Non-pigmented ciliary epithelial cell (primary cell): ENCODE results near the gene CDK2AP2.

Source experiments
- DNase-seq: peaks from one replicate; pipeline ENCODE4 v3.0.0-alpha.2; 2010; ENCODE audit warnings: low read depth

Gene CDK2AP2

DNA sequence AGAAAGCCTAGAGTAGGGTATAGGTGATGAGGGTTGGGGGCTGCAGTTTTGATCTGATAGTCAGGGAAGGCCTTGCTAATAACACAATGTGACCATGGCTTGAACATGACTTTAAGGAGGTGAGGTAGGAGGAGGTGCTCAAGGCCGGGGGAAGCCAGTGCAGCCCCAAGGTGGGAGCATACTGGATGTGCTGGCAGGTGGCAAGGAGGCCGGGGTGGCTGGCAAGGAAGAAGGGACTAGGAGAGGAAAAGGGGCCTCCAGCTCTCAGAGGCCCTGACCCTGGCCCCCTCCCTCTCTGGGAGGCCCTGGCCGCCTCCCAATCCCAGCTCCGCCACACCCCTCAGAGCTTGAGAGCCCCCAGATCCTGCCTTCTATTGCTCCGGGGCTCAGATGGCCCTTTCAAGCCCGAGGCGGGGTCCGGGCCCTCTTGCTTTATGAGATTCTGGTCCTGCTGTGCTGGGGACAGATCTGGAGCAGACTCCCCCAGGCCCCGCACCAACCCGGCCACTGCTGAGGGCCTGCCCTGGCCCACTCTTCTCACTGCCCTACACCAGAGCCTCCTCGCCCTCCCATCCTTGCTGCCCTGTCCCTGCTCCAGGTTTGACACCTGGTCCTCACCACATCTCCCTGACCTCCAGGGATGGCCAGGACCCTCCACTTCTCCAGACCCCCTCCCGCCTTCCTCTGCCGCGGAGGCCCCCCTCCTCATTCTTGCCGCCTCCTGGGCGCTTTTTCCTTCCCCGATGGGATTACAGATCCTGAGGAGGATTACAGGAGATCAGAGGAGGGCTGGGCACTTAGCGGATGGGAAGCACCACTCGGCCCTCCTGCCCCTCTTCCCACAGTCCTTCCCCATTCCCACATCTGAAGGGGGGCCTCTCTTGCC lies 4.6 kb downstream of the CDK2AP2 start:
- no peak for DNase-seq

DNA sequence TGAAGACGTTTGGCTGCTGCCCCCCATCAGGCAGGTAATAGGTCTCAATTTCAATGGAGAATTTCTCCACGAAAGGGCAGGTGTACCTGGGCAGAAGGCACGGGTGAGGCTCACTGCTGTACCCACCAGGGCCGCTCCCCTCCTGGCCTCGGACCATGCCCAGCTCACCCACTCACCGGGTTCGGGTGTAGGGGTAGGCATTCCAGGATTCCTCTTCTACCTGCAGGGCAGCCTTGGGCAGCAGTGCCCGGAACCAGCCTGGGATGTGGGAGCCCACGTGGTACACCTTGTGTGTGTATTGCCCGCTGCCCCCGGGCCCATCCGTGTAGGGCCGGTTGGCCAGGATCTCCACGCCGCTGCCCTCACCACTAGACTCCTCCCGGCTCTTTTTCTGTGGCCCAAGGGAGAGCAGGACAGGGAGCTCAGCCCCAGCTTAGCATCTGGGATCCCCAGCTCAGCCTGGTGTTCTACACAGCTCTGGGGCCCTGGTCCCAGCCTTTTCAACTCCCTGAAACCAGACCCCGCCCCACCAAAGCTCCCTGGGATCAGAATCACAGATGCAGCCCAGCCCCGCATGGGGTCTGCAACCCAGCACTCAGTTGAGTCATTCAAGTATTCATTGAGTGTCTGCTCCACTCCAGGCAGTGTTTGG lies 5.5 kb downstream of the CDK2AP2 start:
- no peak for DNase-seq

DNA sequence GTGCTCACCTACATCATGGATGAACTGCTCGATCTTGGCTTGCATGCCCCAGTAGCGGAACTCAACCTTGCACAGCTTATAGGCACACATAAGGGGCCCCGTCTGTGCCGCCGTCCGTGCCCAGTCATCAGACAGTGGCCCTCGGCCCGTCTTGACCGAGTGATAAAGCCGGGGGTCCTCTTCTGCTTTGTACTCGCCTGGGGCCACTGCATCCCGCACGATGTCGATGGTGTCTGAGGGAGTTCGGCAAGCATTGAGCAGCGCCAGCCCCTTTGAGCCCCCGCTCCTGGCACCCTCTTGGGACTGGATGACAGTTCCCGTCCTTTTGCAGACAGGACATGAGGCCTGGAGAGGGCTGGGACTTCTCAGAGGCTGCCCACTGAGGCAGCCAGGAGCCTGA lies 6.1 kb downstream of the CDK2AP2 start:
- no peak for DNase-seq

DNA sequence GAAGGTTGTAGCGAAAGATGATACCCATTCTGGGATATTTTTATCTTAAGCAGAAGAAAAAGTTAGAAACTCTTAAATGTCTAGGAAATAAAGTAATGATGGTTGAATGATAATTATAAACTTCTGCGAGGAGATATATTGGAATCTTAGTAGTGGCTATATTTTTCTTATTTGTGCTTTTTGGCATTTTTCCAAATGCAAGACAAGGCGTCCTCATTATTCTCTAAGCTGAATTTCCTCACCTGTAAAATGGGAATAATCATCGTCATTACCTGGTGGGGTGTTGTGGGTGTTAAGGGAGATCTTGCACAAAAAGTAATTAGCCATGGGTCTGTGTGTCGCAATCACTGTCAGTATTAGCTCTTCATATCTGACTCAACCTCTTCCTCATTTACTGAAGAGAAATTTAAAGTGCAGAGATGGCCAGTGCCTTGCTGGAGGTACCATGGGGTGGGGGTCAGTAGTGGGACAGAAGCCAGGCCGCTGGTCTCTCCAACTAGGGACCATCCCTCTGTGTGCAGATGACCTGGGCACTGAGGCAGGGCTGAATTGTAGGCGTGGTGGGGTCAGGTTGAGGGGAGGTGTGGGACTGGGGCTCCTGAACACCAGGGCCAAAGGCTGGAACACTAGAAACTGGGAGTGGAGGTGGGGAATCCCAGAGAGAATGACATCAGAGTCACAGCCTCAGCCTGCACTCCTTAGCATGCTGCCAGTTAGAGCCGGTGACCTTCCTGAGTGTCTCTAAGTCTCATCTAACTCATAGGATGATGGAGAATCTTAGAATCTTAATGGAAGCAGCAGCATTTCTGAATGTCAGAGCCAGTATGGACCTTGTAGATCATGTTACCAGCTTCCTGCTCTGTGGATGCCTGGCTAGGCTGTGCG lies 6.9 kb downstream of the CDK2AP2 start:
- DNase-seq: no peak

DNA sequence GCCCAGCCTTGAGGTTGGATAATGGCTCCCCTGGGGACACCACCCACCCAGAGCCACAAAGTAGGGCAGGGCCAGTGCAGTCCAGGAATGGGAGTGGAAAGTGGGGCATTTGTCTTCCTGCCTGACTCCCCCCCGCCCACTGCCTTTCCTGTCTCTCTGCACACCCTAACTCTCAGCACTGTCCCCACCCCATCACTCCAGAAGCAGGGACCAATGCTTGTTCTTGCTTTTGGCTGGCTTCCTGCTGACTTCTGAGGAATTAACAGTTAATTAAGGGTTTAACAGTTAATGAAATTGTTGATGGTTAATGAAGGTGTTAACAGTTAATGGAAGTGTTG lies 7.5 kb downstream of the CDK2AP2 start:
- no peak for DNase-seq

DNA sequence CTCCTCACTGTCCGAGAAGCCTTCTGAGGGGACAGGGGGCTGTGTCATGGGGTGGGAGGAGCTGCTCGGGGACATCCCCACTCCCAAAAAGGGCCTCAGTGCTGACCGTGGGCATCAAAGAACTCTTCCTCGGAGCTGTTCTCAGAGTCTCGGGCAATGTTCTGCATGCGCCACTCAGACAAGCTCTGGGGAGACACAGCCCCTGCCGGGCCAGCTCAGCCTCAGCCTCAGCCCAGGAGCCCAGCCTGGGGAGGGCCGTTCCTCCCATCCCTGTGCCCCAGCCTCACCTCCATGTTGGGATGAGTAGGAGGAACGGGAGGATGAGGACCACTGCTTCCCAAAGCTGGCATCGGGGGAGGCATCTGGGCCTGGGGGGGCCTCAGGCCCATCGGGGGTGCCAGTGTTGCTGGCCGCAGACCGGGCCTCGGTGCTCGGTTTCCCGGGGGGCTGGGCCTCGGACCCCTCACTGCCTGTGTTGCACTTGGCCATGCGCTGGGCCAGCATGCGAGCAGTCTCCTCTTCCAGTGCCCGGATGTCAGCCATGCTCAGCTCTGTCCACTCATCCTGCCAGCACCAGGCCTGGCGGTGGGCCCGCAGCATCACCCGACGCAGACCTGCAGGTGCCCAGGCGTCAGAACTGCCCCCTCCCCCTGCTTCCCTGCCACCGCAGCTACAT lies 8.0 kb downstream of the CDK2AP2 start:
- no peak for DNase-seq

DNA sequence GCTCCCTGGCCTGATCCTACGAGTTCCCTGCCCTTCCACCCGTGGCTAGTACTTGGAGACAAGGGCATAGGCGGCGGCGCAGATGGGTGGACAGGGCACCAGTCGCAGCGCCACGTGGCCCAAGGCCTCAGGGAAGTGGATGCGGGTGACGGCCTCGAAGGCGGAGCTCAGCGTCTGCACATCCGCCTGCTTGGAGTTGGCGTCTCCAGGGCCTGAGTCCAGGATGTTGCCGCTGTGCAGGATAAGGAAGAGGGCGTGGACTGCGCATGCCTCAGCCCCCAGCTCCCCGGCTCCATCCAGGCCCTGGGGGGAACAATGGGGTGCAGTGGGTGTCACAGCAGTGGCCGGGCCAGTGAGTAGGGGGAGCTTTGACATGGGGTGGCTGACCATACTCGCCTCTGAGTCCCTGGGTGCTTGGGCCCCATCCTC lies 9.4 kb downstream of the CDK2AP2 start:
- DNase-seq: no peak

DNA sequence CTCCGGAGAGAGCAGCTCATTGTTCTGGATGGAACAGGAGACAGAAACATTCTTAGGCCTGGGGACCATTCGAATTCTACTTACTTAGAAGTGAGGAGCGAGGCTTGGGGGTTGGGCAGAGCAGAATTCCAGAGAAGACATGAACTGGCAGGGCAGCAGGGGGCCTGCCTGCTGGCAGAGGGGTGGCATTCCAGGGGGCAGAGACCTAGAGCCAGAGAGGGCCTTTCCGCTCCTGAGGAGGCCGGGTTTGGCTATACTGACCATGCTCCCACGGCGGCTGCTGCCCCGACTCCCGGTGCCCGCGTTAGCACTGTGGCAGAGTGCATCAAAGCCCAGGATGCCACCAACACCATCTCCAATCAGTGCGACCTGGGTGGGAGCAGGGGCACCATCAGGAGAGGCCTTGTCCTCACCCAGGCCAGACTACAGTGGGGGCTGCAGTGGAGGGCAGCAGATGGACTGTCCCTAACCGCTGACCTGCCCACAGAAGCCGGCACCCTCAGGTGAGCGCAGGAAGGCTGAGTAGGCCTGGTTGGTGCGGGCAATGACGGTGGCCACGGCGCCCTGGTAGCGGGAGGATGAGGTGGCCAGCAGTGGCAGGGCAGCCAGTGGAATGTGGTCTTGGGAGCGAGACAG lies 10.2 kb downstream of the CDK2AP2 start:
- DNase-seq: no peak

DNA sequence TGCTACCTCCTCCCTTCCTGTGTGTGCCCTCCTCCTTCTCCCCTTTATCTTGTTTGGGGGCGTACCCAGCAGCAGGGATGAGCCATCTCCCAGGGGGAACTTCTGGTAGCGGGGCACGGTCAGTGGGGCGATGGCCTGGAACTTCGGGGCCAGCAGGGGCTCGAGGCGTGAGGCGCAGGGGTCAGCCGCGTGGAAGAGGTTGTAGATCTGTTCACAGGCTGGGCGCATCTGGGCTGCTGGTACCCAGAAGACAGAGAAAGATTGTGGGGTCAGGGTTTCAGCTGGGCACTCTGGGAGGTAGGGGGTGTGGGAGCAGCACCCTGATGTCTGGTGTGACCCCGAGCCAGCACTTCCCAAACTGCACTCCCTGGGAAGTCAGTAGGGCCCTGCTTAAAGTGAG lies 11.8 kb downstream of the CDK2AP2 start:
- no peak for DNase-seq

DNA sequence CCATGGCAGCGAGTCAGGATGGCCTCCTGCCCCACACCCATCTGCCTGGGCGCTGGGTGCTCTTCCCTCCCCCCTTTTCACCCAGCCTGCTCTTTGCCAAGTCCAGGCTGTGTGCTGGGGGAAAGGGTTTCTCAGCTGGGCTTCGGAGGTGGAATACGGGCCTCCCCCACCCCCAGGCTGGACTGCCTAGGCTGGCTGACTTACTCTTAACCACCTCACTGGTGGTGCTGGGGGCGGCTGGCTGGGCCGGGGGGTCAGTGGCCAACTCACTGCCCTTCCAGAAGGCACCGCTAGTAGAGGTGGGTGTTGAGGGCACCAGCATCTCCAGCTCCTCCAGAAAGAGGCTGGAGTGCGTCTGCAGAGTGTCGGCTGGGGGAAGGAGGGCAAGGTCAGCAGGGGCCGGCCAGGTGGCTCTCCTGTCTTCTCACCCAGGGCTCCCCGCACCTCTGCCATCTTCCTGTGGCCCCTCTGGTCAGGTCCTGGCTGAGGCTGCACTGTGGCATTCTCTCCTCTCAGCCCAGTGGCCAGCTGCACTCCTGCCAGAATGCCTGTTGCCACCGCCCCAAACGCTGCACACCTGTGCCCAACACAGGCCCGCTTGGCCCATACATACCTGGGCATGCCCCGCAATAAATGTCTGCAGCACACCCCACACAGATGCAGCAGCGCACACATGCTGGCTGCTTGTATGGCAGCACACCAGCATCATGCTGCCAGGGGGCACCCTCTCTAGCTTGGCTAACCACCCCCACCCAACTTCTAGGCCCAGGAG lies 12.5 kb downstream of the CDK2AP2 start:
- DNase-seq: no peak

DNA sequence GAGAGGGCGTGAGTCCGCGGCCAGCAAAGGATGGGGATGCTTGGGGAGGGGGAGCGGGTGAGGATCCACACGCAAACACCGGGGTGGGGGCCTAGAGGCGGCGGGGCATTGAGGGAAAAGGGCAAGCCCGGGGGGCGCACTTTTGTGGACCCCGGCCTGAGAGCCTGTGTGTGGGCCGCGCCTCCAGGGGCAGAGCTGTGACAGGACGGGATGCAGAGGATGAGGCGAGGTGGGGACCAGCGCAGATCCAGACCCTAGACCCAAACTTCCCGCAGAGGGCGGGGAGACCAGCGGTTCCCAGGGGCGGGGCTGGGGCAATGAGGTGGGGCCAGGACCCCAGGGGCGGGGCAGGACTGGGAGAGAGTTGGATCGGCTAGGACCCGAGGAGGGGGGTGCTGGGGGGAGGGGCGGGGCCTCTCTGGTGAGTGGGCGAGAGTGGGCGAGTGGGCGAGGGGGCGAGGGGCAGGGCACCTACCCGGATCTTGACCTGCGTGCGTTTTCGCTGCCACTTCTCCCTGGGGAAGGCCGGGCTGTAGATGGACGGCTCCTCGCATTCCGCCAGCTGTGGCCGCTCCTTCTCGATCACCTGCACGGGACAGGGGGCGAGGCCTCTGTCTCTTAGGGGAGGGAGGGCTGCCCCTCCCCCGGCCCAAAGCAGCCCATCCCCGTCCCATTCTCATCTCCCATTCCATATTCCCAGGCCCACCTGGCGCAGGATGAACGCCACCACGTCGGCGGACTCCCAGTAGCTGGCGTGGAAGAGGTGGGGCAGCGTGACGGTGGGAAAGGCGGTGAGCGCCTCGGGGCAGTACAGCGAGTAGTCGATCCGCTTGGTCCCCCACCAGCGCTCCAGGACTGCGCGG lies 13.4 kb downstream of the CDK2AP2 start:
- DNase-seq: no peak

DNA sequence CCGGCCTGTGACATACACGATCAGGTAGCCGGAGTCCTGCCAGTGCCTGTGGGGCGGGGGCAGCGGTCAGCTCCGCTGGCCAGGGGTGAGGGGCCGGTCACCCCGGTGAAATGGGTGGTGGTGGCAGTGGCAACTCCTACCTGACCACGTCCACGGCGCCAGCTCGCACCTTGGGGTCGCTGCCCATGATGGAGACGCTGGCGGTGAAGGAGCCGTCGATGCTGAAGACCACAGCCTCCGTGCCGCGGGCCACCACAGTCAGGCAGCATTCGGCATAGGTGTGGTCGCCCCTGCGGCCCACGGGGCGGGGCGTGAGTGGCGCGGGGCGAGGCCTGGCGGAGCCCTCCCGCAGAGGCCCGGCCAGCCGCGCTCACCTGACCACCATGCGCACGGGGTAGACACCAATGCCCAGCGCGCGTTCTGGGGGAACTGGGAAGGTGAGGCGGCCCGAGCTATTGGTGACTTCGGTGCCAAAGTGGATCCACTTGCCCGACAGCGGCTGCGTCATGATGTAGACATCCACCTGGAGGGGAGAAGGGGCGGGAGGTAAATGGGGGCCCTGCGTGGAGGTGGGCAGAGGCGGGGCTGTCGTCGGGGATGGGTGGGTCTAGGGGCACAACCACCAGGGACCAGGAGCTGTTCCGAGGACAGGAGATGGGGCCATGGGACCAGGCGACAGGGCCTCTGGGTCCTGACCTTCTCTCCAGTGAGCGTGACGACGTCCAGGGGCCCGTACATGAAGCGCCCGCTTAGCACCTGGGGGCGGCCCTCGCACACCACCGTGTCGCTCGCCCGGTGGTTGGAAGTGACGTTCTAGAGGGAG lies 14.2 kb downstream of the CDK2AP2 start:
- DNase-seq: no peak

DNA sequence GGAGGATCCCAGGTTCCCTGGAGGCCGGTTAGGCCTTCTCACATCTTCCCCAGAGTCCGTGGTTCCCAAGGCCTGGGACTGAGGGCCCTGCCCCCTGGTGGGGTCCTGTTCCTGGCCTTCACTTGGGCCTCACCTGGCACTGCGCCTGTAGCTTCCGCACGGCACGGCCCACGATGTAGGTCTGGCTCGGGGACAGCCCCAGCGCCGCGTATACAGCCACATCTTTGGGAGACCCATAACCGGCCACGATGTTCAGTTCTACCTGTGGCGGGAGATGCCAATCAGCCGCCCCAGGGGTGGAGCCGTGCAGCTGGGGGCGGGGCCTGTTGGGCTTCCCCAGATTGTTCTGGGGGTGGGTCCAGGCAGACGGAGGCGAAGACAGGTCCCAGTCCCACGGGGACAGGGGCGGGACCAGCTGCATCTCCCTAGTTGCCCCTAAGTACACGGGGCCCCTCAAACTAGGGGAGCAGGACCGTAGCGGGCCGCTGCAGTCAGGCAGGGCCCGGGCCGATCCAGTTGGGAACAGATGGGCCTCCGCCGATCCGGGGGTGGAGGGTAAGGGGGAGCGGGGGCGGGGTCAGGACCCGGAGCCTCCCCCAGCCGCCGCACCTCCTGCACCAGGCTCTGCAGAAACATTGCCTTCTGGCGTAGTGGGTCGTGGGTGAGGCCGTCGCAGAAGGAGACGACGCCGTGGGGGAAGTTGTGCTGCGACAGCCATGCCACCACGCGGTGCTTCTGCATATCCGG lies 15.0 kb downstream of the CDK2AP2 start:
- DNase-seq: no peak

DNA sequence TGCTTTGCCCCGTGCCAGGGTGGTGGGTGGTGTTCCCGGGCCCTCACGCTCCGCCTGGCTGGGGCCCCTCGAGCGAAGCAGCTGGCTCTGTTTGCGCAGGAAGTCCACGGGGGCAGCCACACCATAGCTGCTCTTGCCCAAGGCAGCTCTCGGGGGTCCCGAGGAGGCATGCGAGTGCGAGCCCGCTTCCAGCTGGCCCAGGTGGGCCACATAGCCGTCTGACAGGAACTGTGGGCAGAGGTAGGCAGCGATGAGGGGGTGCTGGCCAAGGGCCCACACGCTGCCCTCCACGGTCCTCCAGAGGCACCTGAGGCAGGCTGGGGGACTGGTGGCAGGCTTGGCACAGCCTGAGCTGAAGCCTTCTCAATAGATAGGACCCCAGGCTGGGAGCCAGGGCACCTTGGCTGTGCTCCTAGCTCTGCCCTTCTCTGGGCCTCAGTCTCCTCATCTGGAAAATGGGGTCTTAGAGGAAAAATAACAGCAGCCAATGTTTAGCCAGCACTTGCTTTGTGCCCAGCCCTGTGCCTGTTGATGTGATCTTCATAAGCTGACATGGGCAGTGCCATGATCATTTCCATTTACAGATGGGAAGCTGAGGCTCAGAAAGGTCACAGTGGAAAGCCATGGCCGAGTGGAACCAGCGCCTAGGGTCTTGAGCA lies 15.8 kb downstream of the CDK2AP2 start:
- no peak for DNase-seq

DNA sequence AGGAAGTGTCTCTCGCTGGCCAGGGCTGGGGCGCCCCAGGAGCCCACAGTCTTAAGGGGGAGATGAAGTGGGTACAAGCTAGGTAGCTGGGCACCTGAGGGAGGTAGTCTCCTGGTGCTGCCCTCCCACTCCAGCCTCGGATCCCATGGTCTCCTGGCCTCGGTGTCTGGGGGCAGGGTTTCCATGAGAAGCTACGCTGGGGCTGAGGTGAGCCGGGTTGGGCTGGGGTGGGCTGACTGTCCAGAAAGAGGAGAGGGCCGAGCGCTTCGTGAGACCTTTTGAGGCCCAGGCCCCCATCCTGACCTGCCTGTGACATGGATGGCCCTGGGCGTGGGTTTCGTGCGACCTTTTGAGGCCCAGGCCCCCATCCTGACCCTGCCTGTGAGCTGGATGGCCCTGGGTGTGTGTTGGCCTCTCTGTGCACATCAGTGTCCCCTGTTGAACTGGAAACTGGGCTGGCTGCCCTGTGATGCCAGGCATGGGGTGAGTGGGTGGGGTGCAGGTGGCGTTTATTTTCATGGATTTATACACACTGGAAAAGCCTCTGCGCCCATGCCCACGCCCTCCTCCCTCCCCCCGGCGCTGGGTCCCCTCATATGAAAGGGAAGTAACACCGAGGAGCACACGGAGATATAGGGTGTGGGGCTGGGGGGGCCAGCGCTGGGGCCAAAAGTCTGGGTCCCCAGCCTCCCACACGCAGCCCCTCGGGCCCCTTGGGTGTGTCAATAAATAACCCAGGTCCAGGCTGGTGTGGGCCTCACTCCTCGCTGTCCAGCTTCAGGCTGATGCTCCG lies 16.5 kb downstream of the CDK2AP2 start:
- no peak for DNase-seq

DNA sequence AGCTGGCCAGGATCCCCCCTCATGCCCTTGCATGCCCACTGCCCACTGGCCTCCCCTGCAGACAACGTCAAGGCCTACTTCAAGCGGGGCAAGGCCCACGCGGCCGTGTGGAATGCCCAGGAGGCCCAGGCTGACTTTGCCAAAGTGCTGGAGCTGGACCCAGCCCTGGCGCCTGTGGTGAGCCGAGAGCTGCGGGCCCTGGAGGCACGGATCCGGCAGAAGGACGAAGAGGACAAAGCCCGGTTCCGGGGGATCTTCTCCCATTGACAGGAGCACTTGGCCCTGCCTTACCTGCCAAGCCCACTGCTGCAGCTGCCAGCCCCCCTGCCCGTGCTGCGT lies 17.3 kb downstream of the CDK2AP2 start:
- DNase-seq: no peak
